ENCODE data around the gene MBD6. TPM values are rescaled to one million over a fixed set of nuclear protein-coding genes. Genes with fewer than 3 reads are reported as not detected.

Gene MBD6
- total and polyA plus RNA-seq, 2 of the 13 experiments (the other 11 are each of a cell fraction or from before 2014, with no cell fraction given), result 4.1 to 5.9 TPM

- TF ChIP-seq, protein P1, sequence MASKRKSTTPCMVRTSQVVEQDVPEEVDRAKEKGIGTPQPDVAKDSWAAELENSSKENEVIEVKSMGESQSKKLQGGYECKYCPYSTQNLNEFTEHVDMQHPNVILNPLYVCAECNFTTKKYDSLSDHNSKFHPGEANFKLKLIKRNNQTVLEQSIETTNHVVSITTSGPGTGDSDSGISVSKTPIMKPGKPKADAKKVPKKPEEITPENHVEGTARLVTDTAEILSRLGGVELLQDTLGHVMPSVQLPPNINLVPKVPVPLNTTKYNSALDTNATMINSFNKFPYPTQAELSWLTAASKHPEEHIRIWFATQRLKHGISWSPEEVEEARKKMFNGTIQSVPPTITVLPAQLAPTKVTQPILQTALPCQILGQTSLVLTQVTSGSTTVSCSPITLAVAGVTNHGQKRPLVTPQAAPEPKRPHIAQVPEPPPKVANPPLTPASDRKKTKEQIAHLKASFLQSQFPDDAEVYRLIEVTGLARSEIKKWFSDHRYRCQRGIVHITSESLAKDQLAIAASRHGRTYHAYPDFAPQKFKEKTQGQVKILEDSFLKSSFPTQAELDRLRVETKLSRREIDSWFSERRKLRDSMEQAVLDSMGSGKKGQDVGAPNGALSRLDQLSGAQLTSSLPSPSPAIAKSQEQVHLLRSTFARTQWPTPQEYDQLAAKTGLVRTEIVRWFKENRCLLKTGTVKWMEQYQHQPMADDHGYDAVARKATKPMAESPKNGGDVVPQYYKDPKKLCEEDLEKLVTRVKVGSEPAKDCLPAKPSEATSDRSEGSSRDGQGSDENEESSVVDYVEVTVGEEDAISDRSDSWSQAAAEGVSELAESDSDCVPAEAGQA (IDR thresholded peaks at IDR 0.05; ENCODE audit: low read depth), result no peak
- TF ChIP-seq, protein P1 (CRISPR knock-in tag; IDR thresholded peaks at IDR 0.05; ENCODE audit: borderline replicate concordance), result no peak
- 0 out of 2 replicates have a peak, but pooled peaks have one; percentile 43 for TF ChIP-seq ZNF33A (CRISPR knock-in tag; IDR thresholded peaks at IDR 0.05; ENCODE audit: borderline replicate concordance)
- TF ChIP-seq IKZF4 (CRISPR knock-in tag; IDR thresholded peaks at IDR 0.05; ENCODE audit: borderline replicate concordance, low read depth, not compliant biosample characterization), result no peak
- peak; percentile 39 to 88; a peak in 2 of 4 replicates for TF ChIP-seq ATF4 (CRISPR knock-in tag; IDR thresholded peaks at IDR 0.05)
- no peak for TF ChIP-seq FOXM1 (CRISPR knock-in tag; IDR thresholded peaks at IDR 0.05)
- no peak for TF ChIP-seq ZNF766 (CRISPR knock-in tag; IDR thresholded peaks at IDR 0.05; ENCODE audit: borderline replicate concordance)
- 0 out of 2 replicates have a peak, but pooled peaks have one; percentile 54 for TF ChIP-seq ZNF670 (CRISPR knock-in tag; IDR thresholded peaks at IDR 0.05; ENCODE audit: borderline replicate concordance)
- TF ChIP-seq HNF4A (CRISPR knock-in tag; IDR thresholded peaks at IDR 0.05), result no peak
- peak; percentile 7; the same call in 1 of the 2 replicates for TF ChIP-seq POLR2G (IDR thresholded peaks at IDR 0.05; ENCODE audit: low read depth, low read length)
- no peak for TF ChIP-seq NFIC (IDR thresholded peaks at IDR 0.05; ENCODE audit: low read length)
- TF ChIP-seq CCAR2 (optimal IDR thresholded peaks at IDR 0.05; ENCODE audit: low read depth, low read length), result no peak
- no peak for TF ChIP-seq BRCA1 (CRISPR knock-in tag; IDR thresholded peaks at IDR 0.05)
- no peak for TF ChIP-seq REL (CRISPR knock-in tag; conservative IDR thresholded peaks at IDR 0.05)
- TF ChIP-seq ASH2L (IDR thresholded peaks at IDR 0.05; ENCODE audit: insufficient read length, low read depth, low read length), result no peak
- TF ChIP-seq FOXJ3 (CRISPR knock-in tag; IDR thresholded peaks at IDR 0.05; ENCODE audit: borderline replicate concordance), result no peak
- TF ChIP-seq HNRNPLL (IDR thresholded peaks at IDR 0.05; ENCODE audit: low read depth, low read length, poor library complexity, severe bottlenecking), result no peak
- TF ChIP-seq, protein P2, sequence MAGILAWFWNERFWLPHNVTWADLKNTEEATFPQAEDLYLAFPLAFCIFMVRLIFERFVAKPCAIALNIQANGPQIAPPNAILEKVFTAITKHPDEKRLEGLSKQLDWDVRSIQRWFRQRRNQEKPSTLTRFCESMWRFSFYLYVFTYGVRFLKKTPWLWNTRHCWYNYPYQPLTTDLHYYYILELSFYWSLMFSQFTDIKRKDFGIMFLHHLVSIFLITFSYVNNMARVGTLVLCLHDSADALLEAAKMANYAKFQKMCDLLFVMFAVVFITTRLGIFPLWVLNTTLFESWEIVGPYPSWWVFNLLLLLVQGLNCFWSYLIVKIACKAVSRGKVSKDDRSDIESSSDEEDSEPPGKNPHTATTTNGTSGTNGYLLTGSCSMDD (CRISPR knock-in tag; IDR thresholded peaks at IDR 0.05), result no peak
- TF ChIP-seq ZNF263 (CRISPR knock-in tag; IDR thresholded peaks at IDR 0.05), result 0 out of 2 replicates have a peak, but pooled peaks have one; percentile 23
- TF ChIP-seq ONECUT2 (CRISPR knock-in tag; IDR thresholded peaks at IDR 0.05), result no peak
- TF ChIP-seq ZNF138 (CRISPR knock-in tag; IDR thresholded peaks at IDR 0.05; ENCODE audit: low read depth), result no peak
- TF ChIP-seq ZNF776 (CRISPR knock-in tag; IDR thresholded peaks at IDR 0.05), result no peak
Measured at GRCh38 chr12:57518920-57519795, 3.5 kb upstream of the MBD6 start (continued).

All from HepG2 (cell line).